Measurements from ENCODE around the gene DRAM2. TPM values are rescaled to one million over a fixed set of nuclear protein-coding genes. Genes with fewer than 3 reads are reported as not detected.

DRAM2 gene
- total RNA-seq, 2 experiments from 2014 or later: 33.0 to 38.0 TPM

DNA sequence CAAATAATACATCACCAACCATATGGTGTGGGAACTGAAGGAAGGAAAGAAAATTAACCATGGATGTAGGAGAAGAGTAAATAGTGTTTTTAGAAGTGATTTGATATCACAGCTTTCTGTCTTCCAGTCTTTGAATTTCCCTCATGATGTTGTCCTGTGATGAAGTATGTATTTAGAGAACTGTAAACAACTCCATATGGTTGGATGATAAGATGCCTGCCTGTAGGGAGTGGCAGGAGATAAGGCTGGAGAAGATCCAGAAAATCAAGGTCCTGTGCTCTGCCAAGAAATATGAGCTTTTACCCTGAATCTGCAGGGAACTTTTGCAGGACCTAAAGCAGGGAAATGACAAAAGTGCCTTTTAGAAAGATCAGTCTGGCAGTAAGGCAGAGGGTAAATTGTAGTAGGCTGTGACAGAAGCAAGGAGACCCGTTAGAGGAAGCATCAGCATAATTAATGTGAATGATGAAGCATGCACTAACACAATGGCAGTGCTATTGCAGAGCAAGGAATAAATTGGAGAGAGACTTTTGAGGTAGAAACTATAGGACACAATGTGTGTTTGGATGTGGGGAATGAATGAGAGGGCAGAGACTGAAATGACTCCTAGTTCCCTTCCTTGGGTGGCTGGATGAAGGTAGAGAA is 22.1 kb upstream of the DRAM2 start:
- Mint-ChIP-seq H3K27ac (no peak overlapping the region), H3K4me3 (no peak overlapping the region), H3K4me1 (peaks cover 2% of the 10 kb centered on the region), H3K36me3 (ENCODE audit: low read depth) (peaks cover 41% of the 10 kb centered on the region), H3K9me3 (no peaks in the 10 kb centered on the region), H3K27me3 (no peaks in the 10 kb centered on the region)
- no peak for DNase-seq
- ChIA-PET CTCF (interaction anchor here (0.9 kb wide), 1 partner anchor 238 kb away, joined by 3 read pairs; no protein-coding TSS in a partner anchor), POLR2A (interaction anchor here (0.6 kb wide), 1 partner anchor 274 kb away, joined by 3 read pairs; no protein-coding TSS in a partner anchor)

DNA sequence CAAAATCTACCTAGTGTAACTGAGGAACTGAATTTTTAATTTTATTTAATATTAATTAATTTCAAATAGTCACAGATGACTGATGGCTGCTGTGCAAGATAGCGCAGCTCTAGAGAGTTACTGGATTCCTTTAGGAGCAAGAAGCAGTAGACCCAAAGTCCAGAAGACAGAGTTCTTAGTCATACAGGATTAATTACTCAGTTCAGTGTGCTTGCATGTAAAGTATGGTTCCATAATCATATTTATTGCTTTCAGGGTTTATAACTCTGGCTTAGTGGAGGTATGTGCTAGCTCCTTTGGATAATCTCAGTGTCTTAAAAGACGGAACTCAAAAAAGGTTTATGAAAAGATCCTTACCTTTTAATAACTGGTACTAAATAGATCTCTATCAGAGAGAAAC is 17.5 kb upstream of the DRAM2 start:
- CTCF ChIA-PET: no interaction called here

DNA sequence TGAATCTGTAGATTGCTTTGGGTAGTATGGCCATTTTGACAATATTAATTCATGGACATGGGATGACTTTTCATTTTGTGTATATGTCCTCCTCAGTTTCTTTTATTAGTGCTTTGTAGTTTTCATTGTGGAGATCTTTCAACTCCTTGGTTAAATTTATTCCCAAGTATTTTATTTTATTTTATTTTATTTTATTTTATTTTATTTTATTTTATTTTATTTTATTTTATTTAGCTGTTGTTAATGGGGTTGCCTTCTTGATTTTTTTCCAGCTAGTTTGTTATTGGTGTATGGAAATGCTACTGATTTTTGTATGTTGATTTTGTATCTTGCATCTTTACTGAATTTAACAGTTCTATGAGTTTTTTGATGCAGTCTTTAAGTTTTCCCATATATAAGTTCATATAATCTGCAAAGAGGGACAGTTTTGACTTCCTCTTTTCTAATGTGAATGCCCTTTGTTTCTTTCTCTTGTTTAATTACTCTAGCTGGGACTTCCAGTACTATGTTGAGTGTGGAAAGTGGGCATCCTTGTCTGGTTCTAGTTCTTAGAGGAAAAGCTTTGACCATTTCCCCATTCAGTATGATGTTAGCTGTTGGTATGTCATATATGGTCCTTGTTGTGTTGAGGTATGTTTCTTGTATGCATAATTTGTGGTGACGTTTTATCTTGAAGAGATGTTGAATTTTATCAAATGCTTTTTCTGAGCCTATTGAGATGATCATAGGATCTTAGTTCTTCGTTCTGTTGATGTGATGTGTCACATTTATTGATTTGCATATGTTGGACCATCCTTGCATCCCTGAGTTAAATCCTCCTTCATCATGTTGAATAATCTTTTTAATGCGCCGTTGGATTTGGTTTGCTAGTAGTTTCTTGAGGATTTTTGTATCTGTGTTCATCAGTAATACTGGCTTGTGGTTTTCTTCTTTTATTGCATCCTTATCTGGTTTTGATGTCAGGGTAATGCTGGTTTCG is 14.4 kb upstream of the DRAM2 start:
- peaks cover 76% of the 10 kb centered on the region for H3K36me3 Mint-ChIP-seq (ENCODE audit: low read depth)
- no peaks in the 10 kb centered on the region for H3K9me3 Mint-ChIP-seq
- POLR2A ChIA-PET: interaction anchor here (0.9 to 1.7 kb wide), 2 partner anchors 14 to 39 kb away, joined by 3 read pairs; no protein-coding TSS in a partner anchor
- no peaks in the 10 kb centered on the region for H3K27me3 Mint-ChIP-seq
- peaks cover 39% of the 10 kb centered on the region for H3K4me1 Mint-ChIP-seq
- DNase-seq: no peak
- no peak overlapping the region for H3K4me3 Mint-ChIP-seq
- CTCF ChIA-PET: no interaction called here
- no peak overlapping the region for H3K27ac Mint-ChIP-seq

More for the DNA sequence above, 17.5 kb upstream of the DRAM2 start:
- no peak for DNase-seq
- no peak overlapping the region for H3K27ac Mint-ChIP-seq
- H3K9me3 Mint-ChIP-seq: no peaks in the 10 kb centered on the region
- POLR2A ChIA-PET: no interaction called here
- peaks cover 68% of the 10 kb centered on the region for H3K36me3 Mint-ChIP-seq (ENCODE audit: low read depth)
- H3K27me3 Mint-ChIP-seq: no peaks in the 10 kb centered on the region
- peaks cover 18% of the 10 kb centered on the region for H3K4me1 Mint-ChIP-seq
- no peak overlapping the region for H3K4me3 Mint-ChIP-seq

DNA sequence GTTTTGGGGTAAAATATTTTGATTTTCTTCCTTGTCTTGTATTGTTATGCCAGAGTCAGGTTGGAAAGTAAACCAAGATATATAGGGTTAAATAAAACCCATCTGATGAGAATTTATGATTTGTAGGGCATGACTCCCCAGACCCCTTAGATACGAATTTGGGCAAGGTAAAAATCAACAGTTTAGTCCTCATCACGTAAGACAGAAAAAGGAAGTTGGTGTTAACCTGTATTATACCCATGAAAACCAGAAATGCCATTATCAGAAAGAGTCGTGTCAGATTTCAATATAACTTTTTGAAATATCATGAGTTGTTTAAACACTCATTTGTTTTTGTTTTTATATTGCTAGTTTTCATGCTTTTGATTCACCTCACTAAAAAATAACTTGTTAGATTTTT is 11.9 kb upstream of the DRAM2 start:
- Mint-ChIP-seq H3K27ac (no peak overlapping the region), H3K9me3 (no peaks in the 10 kb centered on the region), H3K36me3 (ENCODE audit: low read depth) (peaks cover 80% of the 10 kb centered on the region), H3K4me1 (peaks cover 49% of the 10 kb centered on the region), H3K4me3 (no peak overlapping the region), H3K27me3 (no peaks in the 10 kb centered on the region)
- POLR2A ChIA-PET: no interaction called here
- CTCF ChIA-PET: interaction anchor here (1.0 kb wide), 1 partner anchor 14 kb away, joined by 3 read pairs; no protein-coding TSS in a partner anchor
- no peak for DNase-seq

DNA sequence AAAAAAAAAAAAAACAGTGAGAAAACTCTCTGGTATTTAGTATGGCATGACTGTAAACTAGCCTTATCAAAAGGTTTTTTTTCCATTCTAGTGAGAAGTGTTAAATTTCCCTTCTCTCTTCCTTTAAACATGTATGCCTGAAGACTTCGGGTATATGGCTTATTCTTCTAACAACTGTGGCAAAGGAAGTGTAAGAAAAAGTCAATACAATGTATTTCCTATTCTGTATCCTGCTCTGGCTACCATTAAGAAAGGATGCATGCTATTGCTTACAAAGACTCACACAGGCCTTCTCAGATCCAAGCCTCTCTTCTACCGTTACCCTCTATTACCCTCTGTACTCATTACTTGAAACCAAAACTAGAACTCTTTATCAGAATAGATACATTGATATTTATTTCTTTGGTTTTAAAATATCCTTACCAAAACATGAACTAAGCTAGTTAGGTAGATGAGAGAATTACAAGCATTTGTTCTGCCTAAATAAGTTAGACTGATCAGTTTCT is 8.5 kb upstream of the DRAM2 start:
- no peak for DNase-seq
- Mint-ChIP-seq H3K27ac (no peak overlapping the region), H3K4me1 (peaks cover 50% of the 10 kb centered on the region), H3K36me3 (ENCODE audit: low read depth) (peaks cover 63% of the 10 kb centered on the region), H3K27me3 (no peaks in the 10 kb centered on the region), H3K4me3 (no peak overlapping the region), H3K9me3 (no peaks in the 10 kb centered on the region)
- POLR2A ChIA-PET: no interaction called here
- CTCF ChIA-PET: interaction anchor here (3.0 kb wide), 1 partner anchor 50 kb away, joined by 7 read pairs; no protein-coding TSS in a partner anchor

DNA sequence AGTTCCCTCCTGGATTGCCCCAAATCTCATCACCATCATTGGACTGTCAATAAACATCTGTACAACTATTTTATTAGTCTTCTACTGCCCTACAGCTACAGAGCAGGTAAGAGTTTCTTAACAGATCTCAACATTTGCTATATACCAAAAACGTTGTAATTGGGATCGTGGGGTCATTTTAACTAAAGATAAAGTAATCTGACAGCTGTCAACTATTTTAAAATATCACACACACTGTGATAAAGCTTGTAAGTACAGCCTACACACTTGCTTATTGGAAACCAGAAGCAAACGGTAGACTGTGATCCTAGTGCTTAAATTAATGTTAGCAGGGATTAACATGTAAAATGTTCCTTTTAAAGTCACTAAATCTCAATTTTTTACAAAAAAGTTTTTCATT is 8.1 kb upstream of the DRAM2 start:
- ChIA-PET POLR2A (interaction anchor here (0.7 kb wide), 1 partner anchor 275 kb away, joined by 3 read pairs; no protein-coding TSS in a partner anchor), CTCF (interaction anchor here (3.0 kb wide), 1 partner anchor 50 kb away, joined by 7 read pairs; no protein-coding TSS in a partner anchor)
- Mint-ChIP-seq H3K27me3 (no peaks in the 10 kb centered on the region), H3K9me3 (no peaks in the 10 kb centered on the region), H3K36me3 (ENCODE audit: low read depth) (peaks cover 58% of the 10 kb centered on the region), H3K4me3 (no peak overlapping the region), H3K4me1 (peaks cover 52% of the 10 kb centered on the region), H3K27ac (no peak overlapping the region)
- no peak for DNase-seq

DNA sequence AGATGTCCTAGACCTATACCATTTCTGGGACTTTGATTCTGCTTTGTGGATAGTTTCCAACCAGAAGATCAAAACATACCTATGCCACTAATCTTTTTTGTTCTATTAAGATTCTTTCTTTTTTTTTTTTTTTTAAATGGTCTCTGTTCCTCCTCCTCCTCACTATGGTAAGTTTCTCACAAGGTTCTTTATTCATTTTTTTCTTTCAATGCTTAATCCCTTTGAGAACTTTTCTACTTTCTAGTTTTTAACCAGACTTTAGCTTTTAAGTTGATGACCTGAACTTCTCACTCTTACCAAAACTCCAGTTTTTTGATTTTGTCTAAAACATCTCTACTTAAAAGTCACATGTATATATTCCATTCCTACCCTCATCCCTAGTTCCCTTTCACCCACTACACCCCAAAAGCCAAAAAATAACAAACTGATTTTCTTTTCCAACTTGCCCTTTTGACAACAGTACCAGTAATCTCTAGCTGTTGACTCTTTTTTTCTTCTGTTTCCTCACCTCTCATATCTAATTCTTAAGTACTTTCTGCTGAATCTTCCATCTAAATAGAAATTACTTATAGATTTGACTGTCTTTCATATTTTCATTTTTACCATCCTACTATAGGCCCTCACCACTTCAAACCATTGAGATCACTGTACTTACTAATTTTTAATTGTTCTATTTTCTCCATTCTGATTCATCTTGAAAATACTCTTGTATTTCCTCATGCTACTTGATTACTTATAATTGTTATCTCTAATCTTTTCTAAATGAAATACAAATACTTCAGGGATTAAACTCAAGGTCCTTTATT is 6.3 kb upstream of the DRAM2 start:
- no peak overlapping the region for H3K27ac Mint-ChIP-seq
- no peak overlapping the region for H3K4me3 Mint-ChIP-seq
- ChIA-PET POLR2A (no interaction called here), CTCF (interaction anchor here (0.7 kb wide), 1 partner anchor 570 kb away, joined by 3 read pairs; no protein-coding TSS in a partner anchor)
- no peaks in the 10 kb centered on the region for H3K27me3 Mint-ChIP-seq
- peaks cover 42% of the 10 kb centered on the region for H3K36me3 Mint-ChIP-seq (ENCODE audit: low read depth)
- H3K4me1 Mint-ChIP-seq: peaks cover 53% of the 10 kb centered on the region
- DNase-seq: no peak
- no peaks in the 10 kb centered on the region for H3K9me3 Mint-ChIP-seq

DNA sequence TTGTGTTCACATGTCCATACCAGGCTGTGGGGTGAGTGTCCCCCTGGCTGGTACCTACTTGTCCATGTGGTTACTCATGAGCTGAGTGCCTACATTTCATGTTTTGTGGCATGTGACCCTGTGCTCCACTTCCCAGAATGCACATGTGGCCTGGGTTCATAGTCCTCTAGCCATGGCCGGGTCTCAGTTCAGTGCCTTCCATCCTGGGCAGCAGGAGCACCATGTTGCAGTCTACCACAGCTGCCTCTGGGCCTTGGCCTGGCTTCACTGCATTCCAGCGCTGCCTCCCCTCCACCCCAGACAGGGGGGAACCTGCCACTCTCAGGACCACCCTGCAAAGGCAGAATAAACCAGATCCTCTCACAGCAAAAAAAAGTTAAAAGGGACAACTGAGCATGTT is 5.6 kb upstream of the DRAM2 start:
- POLR2A ChIA-PET: no interaction called here
- DNase-seq: no peak
- no peaks in the 10 kb centered on the region for H3K27me3 Mint-ChIP-seq
- H3K9me3 Mint-ChIP-seq: no peaks in the 10 kb centered on the region
- CTCF ChIA-PET: no interaction called here
- H3K4me1 Mint-ChIP-seq: peaks cover 57% of the 10 kb centered on the region
- no peak overlapping the region for H3K4me3 Mint-ChIP-seq
- H3K27ac Mint-ChIP-seq: no peak overlapping the region
- H3K36me3 Mint-ChIP-seq (ENCODE audit: low read depth): peaks cover 38% of the 10 kb centered on the region

DNA sequence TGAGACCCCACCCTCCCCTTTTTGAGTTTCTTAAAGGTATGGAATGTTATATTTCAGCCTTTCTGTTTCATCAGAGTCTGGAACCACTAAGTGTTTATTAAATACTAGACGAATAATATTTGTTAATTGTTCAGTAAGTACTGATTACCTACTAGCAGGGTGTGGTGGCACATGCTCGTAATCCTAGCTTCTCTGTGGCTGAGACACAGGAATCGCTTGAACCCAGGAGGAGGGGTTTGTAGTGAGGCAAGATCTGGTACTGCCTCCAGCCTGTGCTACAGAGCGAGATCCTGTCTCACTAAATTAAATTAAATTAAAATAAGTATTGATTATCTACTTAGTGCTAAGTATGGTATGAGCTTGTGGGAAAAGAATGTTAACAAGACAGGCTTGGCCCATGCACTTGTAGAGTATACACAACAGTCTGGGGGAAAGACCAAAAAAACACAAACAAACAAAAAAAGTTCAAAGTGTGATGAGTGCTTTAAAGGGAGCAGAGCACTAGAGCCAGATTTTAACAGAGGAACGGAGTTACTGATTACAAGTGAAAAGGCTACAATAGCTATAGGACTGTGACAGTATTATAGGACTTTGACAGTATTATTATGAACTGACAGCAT is 2.6 kb upstream of the DRAM2 start:
- POLR2A ChIA-PET: interaction anchor here (0.9 to 1.4 kb wide), 2 partner anchors 58 to 75 kb away, joined by 3 read pairs; partner anchors contain the start of gene DENND2D
- peaks cover 25% of the 10 kb centered on the region for H3K36me3 Mint-ChIP-seq (ENCODE audit: low read depth)
- CTCF ChIA-PET: no interaction called here
- no peak for DNase-seq
- no peaks in the 10 kb centered on the region for H3K27me3 Mint-ChIP-seq
- H3K27ac Mint-ChIP-seq: no peak overlapping the region
- H3K9me3 Mint-ChIP-seq: no peaks in the 10 kb centered on the region
- peaks cover 56% of the 10 kb centered on the region for H3K4me1 Mint-ChIP-seq
- H3K4me3 Mint-ChIP-seq: no peak overlapping the region

DNA sequence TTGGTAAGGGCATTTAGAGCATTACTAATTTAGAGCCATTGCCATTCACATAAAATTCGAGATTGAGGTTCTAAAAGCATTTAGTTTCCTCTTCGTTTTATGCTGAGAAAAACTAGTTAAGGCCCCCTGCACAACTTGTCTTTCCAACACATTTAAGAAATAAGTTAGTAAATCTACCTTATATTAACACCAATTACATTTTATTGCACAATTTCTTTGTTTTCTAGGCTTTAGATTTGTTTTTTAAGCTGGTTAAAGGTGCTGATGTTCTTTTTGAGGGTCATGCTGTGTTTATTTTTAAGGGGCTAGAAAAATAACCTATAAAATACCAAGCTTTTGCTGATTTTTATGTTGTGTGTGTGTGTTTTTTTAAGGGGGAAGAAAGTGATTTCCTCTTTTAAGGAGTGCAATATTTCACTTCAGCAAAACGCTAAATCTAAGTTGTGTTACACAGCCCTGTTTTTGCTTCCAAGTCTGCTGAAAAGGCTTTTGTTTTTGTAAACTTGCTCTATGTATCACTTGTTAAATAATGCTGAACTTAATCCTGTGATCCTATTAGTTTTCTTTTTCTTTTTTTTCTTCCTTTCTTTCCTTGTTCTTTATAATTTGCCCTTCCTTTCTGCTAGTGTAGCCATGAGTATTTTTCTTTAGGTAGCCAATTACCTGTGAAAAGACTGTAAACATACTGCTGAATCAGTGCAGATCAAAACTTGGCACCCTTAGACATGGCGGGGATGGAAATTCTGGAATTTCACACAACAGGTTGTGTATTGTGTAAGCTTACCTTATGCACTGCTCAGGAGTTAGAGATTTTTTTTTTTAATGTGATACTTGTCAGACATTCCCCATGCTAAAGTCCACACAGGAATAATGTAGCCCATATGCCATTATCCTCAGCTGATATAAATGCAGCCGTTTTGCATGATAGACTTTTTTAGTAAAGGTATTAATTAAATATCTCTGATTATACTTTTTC is 1.6 kb upstream of the DRAM2 start:
- no peak for DNase-seq
- peak overlapping the region; percentile 99 for H3K4me3 Mint-ChIP-seq
- POLR2A ChIA-PET: interaction anchor here (0.7 to 2.8 kb wide), 7 partner anchors 50 to 468 kb away, joined by 3 to 23 read pairs (median 3); no protein-coding TSS in a partner anchor
- CTCF ChIA-PET: interaction anchor here (0.6 to 2.9 kb wide), 3 partner anchors 22 to 366 kb away, joined by 4 to 11 read pairs (median 5); no protein-coding TSS in a partner anchor
- no peak overlapping the region for H3K27ac Mint-ChIP-seq
- H3K4me1 Mint-ChIP-seq: peaks cover 52% of the 10 kb centered on the region
- H3K36me3 Mint-ChIP-seq (ENCODE audit: low read depth): peaks cover 30% of the 10 kb centered on the region
- no peaks in the 10 kb centered on the region for H3K27me3 Mint-ChIP-seq
- H3K9me3 Mint-ChIP-seq: no peaks in the 10 kb centered on the region

DNA sequence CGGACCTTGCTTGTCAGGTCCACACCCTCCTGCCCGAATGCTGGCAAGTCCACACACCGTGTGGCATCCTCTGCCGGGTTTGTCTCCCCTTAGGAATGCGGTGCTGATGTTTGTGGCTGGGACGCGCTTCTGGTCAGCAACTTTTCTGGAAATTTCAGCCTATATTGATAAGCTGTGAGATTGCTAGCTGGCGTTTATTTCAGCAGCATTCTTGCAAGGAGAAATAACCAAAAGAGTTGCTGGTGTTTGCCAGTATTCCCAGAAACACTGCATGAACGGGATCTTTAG is 731 bp upstream of the DRAM2 start:
- Mint-ChIP-seq H3K27ac (peak overlapping the region; percentile 86), H3K27me3 (no peaks in the 10 kb centered on the region), H3K4me3 (peak overlapping the region; percentile 99), H3K4me1 (peaks cover 46% of the 10 kb centered on the region), H3K36me3 (ENCODE audit: low read depth) (peaks cover 28% of the 10 kb centered on the region), H3K9me3 (no peaks in the 10 kb centered on the region)
- DNase-seq: no peak
- ChIA-PET CTCF (interaction anchor here (1.0 to 2.9 kb wide), 2 partner anchors 81 to 367 kb away, joined by 4 to 11 read pairs; no protein-coding TSS in a partner anchor), POLR2A (interaction anchor here (0.6 to 2.8 kb wide), 11 partner anchors 15 to 467 kb away, joined by 3 to 23 read pairs (median 4); partner anchors contain the start of gene LRIF1)

Data from activated CD4-positive, alpha-beta memory T cell treated with anti-CD3 and anti-CD28 coated beads, Interleukin-2, amount 10 ng/mL, durations not matched to agents 7 days and 5 days (primary cell).